Liver (tissue), 3 donors: ENCODE results near the gene LRMDA.

Experiments
- ATF3 ChIP-seq: IDR thresholded peaks from 2 replicates; pipeline ENCODE4 v1.6.1; 2016; ENCODE audit warnings: antibody characterized with exemption
- CTCF ChIP-seq: fragments of 150-350 bp; IDR thresholded peaks from 2 replicates; pipeline ENCODE4 v1.5.1; 2017; ENCODE audit warnings: improper control_type of control experiment, low read depth, low read length; ENCODE audit not compliant: missing input control
- EGR1 ChIP-seq, 2 donors: IDR thresholded peaks; 2 replicates each; pipeline ENCODE4 v1.6.1; 2016 to 2018; ENCODE audit warnings: antibody characterized with exemption in 2 of 2, low read depth in 2 of 2
- GABPA ChIP-seq, 2 donors: IDR thresholded peaks in 1 of 2; conservative IDR thresholded peaks in 1 of 2; 2 replicates each; pipeline ENCODE4 v1.6.1; 2016; ENCODE audit warnings: antibody characterized with exemption in 2 of 2, mild to moderate bottlenecking in 1 of 2, moderate library complexity in 1 of 2
- MAX ChIP-seq: IDR thresholded peaks from 2 replicates; pipeline ENCODE4 v1.6.1; 2016; ENCODE audit warnings: antibody characterized with exemption
- REST ChIP-seq: IDR thresholded peaks from 2 replicates; pipeline ENCODE4 v1.6.1; 2016; ENCODE audit warnings: antibody characterized with exemption, mild to moderate bottlenecking
- RXRA ChIP-seq, 2 donors: IDR thresholded peaks; 2 replicates each; pipeline ENCODE4 v1.6.1; 2017 to 2018; ENCODE audit warnings: antibody characterized with exemption in 2 of 2, mild to moderate bottlenecking in 1 of 2
- TAF1 ChIP-seq: conservative IDR thresholded peaks from 2 replicates; pipeline ENCODE4 v1.6.1; 2016; ENCODE audit warnings: antibody characterized with exemption, mild to moderate bottlenecking
- donor health status: healthy.
- donor health status: healthy.

- TF ChIP-seq ATF3, result no peak
- TF ChIP-seq CTCF, result no peak
- no peak for TF ChIP-seq MAX
- no peak for TF ChIP-seq TAF1
- no peak for TF ChIP-seq EGR1 (IDR thresholded peaks at IDR 0.05; ENCODE audit: low read depth in 2 of 2)
- no peak for TF ChIP-seq RXRA (IDR thresholded peaks at IDR 0.05)
- TF ChIP-seq REST, result no peak
- TF ChIP-seq GABPA (IDR thresholded peaks at IDR 0.05 in 1 of 2, conservative IDR thresholded peaks at IDR 0.05 in 1 of 2), result no peak
Observed at GRCh38 chr10:75905490-75905889, 474.1 kb downstream of the LRMDA start.
